ENCODE data around the gene NEDD9. TPM values are rescaled to one million over a fixed set of nuclear protein-coding genes. Genes with fewer than 3 reads are reported as not detected.

The NEDD9 gene
- polyA plus RNA-seq, 1 donor (not counting 4 experiments of a cell fraction or from before 2014, with no cell fraction given): 3.3 TPM

- no peak overlapping the region for H2AFZ ChIP-seq (ENCODE audit: control insufficient read depth, low read length)
- H3K36me3 ChIP-seq (ENCODE audit: control insufficient read depth in 2 of 2, extremely low read depth in 1 of 2, insufficient read depth in 2 of 2, low read length in 2 of 2): no peaks in the 10 kb centered on the region
- dilution Hi-C loops (cut with MboI; ENCODE audit: extremely low pct_ligation_motif_present, low sequenced_read_pairs): no loop called here
- H3K27ac ChIP-seq (ENCODE audit: control insufficient read depth, insufficient read depth, low read length): no peak overlapping the region
- no peaks in the 10 kb centered on the region for H3K9me1 ChIP-seq (ENCODE audit: control insufficient read depth, extremely low read depth, insufficient read depth, low read length)
- FAIRE-seq: no peak
- no peak overlapping the region for H3K9ac ChIP-seq (ENCODE audit: control insufficient read depth, extremely low read depth, insufficient read depth, low read length)
- DNase-seq (ENCODE audit: low read depth, low spot score): no peak
- no peak overlapping the region for H3K4me3 ChIP-seq (ENCODE audit: control insufficient read depth in 2 of 3, extremely low read depth in 1 of 3, insufficient read depth in 2 of 3, low read depth in 1 of 3, low read length in 3 of 3)
- H3K79me2 ChIP-seq (ENCODE audit: control insufficient read depth, insufficient read depth, low read length): no peaks in the 10 kb centered on the region
- no peak for TF ChIP-seq EZH2 (IDR thresholded peaks at IDR 0.05; ENCODE audit: low read length)
- TF ChIP-seq, protein P1, sequence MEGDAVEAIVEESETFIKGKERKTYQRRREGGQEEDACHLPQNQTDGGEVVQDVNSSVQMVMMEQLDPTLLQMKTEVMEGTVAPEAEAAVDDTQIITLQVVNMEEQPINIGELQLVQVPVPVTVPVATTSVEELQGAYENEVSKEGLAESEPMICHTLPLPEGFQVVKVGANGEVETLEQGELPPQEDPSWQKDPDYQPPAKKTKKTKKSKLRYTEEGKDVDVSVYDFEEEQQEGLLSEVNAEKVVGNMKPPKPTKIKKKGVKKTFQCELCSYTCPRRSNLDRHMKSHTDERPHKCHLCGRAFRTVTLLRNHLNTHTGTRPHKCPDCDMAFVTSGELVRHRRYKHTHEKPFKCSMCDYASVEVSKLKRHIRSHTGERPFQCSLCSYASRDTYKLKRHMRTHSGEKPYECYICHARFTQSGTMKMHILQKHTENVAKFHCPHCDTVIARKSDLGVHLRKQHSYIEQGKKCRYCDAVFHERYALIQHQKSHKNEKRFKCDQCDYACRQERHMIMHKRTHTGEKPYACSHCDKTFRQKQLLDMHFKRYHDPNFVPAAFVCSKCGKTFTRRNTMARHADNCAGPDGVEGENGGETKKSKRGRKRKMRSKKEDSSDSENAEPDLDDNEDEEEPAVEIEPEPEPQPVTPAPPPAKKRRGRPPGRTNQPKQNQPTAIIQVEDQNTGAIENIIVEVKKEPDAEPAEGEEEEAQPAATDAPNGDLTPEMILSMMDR (optimal IDR thresholded peaks at IDR 0.05 in 1 of 3, IDR thresholded peaks at IDR 0.05 in 1 of 3, conservative IDR thresholded peaks at IDR 0.05 in 1 of 3; ENCODE audit: extremely low read depth in 1 of 3, insufficient read depth in 2 of 3, low read length in 3 of 3): no peak
- H3K9me3 ChIP-seq (ENCODE audit: control insufficient read depth, low read depth, low read length): peaks cover 3% of the 10 kb centered on the region
- H3K4me1 ChIP-seq (ENCODE audit: control insufficient read depth, extremely low read depth, insufficient read depth, low read length): peaks cover 22% of the 10 kb centered on the region
- H3K4me2 ChIP-seq (ENCODE audit: control insufficient read depth, extremely low read depth, insufficient read depth, low read depth, low read length): no peak overlapping the region
- no peaks in the 10 kb centered on the region for H3K27me3 ChIP-seq (ENCODE audit: control insufficient read depth, extremely low read depth, insufficient read depth, low read length)
- H4K20me1 ChIP-seq (ENCODE audit: control insufficient read depth, extremely low read depth, insufficient read depth, low read length): no peaks in the 10 kb centered on the region
These were observed 21.1 kb upstream of the NEDD9 start for GRCh38 chr6:11253594-11253993.

DNA sequence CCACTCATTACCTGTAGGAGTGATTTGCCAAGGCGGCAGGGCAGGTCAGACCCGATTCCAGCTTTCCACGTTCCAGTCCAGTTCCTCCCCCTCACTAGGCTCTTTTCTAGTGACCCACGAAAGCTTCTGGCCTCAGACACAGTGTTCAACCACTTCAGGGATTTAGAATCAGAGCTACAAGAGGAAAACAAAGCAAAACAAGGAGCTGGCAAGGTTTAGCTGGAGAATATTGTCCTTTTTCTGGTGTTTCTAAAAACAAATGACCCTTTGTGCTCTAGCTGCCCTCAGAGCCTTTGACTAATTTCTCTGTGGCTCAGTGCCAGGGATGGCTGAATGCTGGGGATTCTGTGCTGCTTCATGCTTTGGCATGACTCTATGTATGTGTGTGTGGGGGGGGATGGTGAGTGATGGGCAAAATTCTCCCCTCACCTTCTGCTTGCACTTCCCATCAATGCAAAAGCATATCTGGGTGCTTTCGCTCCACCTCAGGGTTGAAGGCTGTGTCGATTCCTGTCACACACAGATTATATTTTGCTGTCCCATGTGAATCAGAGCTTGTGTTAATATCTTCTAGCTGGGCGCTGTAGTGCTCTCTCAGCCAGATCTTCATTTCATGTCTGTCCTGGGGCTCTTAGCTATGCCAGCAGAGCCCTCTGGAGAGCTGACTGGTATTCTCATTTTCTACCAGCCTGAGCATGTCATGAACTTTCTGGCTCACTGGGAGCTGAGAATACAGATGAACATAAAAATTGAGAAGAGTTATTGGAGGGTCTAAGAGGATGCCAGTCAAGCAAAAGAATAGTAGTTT is 19.3 kb upstream of the NEDD9 start:
- H3K4me2 ChIP-seq (ENCODE audit: control insufficient read depth, extremely low read depth, insufficient read depth, low read depth, low read length): peak overlapping the region; percentile 42
- H4K20me1 ChIP-seq (ENCODE audit: control insufficient read depth, extremely low read depth, insufficient read depth, low read length): no peaks in the 10 kb centered on the region
- peak overlapping the region; percentile 0 for H3K27ac ChIP-seq (ENCODE audit: control insufficient read depth, insufficient read depth, low read length)
- peak overlapping the region in 1 of 3 experiments; percentile 22 for H3K4me3 ChIP-seq (ENCODE audit: control insufficient read depth in 2 of 3, extremely low read depth in 1 of 3, insufficient read depth in 2 of 3, low read depth in 1 of 3, low read length in 3 of 3)
- H3K9me3 ChIP-seq (ENCODE audit: control insufficient read depth, low read depth, low read length): peaks cover 3% of the 10 kb centered on the region
- no peaks in the 10 kb centered on the region for H3K36me3 ChIP-seq (ENCODE audit: control insufficient read depth in 2 of 2, extremely low read depth in 1 of 2, insufficient read depth in 2 of 2, low read length in 2 of 2)
- H2AFZ ChIP-seq (ENCODE audit: control insufficient read depth, low read length): peak overlapping the region; percentile 45
- no peaks in the 10 kb centered on the region for H3K9me1 ChIP-seq (ENCODE audit: control insufficient read depth, extremely low read depth, insufficient read depth, low read length)
- dilution Hi-C loops (cut with MboI; ENCODE audit: extremely low pct_ligation_motif_present, low sequenced_read_pairs): no loop called here
- DNase-seq (ENCODE audit: low read depth, low spot score) (no peak), FAIRE-seq (peak; percentile 73)
- peak overlapping the region; percentile 8 for H3K9ac ChIP-seq (ENCODE audit: control insufficient read depth, extremely low read depth, insufficient read depth, low read length)
- H3K79me2 ChIP-seq (ENCODE audit: control insufficient read depth, insufficient read depth, low read length): no peaks in the 10 kb centered on the region
- no peaks in the 10 kb centered on the region for H3K27me3 ChIP-seq (ENCODE audit: control insufficient read depth, extremely low read depth, insufficient read depth, low read length)
- TF ChIP-seq, protein P1 (optimal IDR thresholded peaks at IDR 0.05 in 1 of 3, IDR thresholded peaks at IDR 0.05 in 1 of 3, conservative IDR thresholded peaks at IDR 0.05 in 1 of 3; ENCODE audit: extremely low read depth in 1 of 3, insufficient read depth in 2 of 3, low read length in 3 of 3): peak in 1 of 3 experiments; percentile 19
- TF ChIP-seq EZH2 (IDR thresholded peaks at IDR 0.05; ENCODE audit: low read length): no peak
- H3K4me1 ChIP-seq (ENCODE audit: control insufficient read depth, extremely low read depth, insufficient read depth, low read length): peaks cover 14% of the 10 kb centered on the region
